ENCODE data around the gene PDE9A. TPM values are rescaled to one million over a fixed set of nuclear protein-coding genes. Genes with fewer than 3 reads are reported as not detected.

Gene PDE9A
- total RNA-seq, 1 experiment from 2014 or later: 31.9 TPM

GRCh38 chr21:42616446-42616845 is 37.0 kb upstream of the PDE9A start:
- Mint-ChIP-seq H3K27ac (no peak overlapping the region), H3K4me1 (peaks cover 8 to 9% of the 10 kb centered on the region in 2 experiments), H3K27me3 (ENCODE audit: low read depth) (peaks cover 43% of the 10 kb centered on the region), H3K36me3 (ENCODE audit: insufficient read depth in 1 of 3, low read depth in 3 of 3) (no peaks in the 10 kb centered on the region), H3K9me3 (peaks cover 3% of the 10 kb centered on the region in 2 experiments; a peak in 3 of 5 replicates), H3K4me3 (no peak overlapping the region)
- H2AK5ac ChIP-seq (ENCODE audit: insufficient read length, low read length): no peak overlapping the region
- H4K8ac ChIP-seq (replicated peaks; ENCODE audit: insufficient read length, low read depth, low read length): no peak overlapping the region
- no peak overlapping the region for H2BK15ac ChIP-seq (ENCODE audit: low read depth, low read length)
- H3K79me1 ChIP-seq (ENCODE audit: insufficient read depth, low read depth, low read length, poor library complexity, severe bottlenecking): no peaks in the 10 kb centered on the region
- no peak overlapping the region for H2BK20ac ChIP-seq (ENCODE audit: low read depth, low read length, poor library complexity, severe bottlenecking)
- no peak overlapping the region for H3K4me2 ChIP-seq (ENCODE audit: insufficient read depth, insufficient read length, low read length)
- H3K27ac ChIP-seq (ENCODE audit: insufficient read length, low read depth, low read length): no peak overlapping the region
- H4K91ac ChIP-seq (ENCODE audit: insufficient read length, low read depth, low read length): no peak overlapping the region
- H3K14ac ChIP-seq (ENCODE audit: insufficient read depth, low read length): no peak overlapping the region
- H2BK12ac ChIP-seq (ENCODE audit: insufficient read length, low read depth, low read length): no peak overlapping the region
- no CpG with 5 or more reads among the region's 18 CpGs for WGBS (ENCODE audit: extremely low coverage, insufficient read length, low lambda C conversion rate)
- H3K9me3 ChIP-seq (ENCODE audit: control insufficient read depth, low read depth, low read length): no peaks in the 10 kb centered on the region
- no peak overlapping the region for H2BK5ac ChIP-seq (ENCODE audit: insufficient read length, low read length)
- no peak overlapping the region for H3K18ac ChIP-seq (ENCODE audit: insufficient read length, low read depth, low read length)
- no peak overlapping the region for H3K23ac ChIP-seq (ENCODE audit: insufficient read length, low read depth, low read length)
- no peak overlapping the region for H3K9ac ChIP-seq (ENCODE audit: extremely low read depth, insufficient read length, low read length)
- no peak overlapping the region for H2AFZ ChIP-seq (ENCODE audit: low read length)
- H3K4me1 ChIP-seq (ENCODE audit: insufficient read depth, low read length): no peaks in the 10 kb centered on the region
- no peaks in the 10 kb centered on the region for H3K23me2 ChIP-seq (ENCODE audit: insufficient read length, low read depth, low read length, poor library complexity, severe bottlenecking)
- H3K4ac ChIP-seq (ENCODE audit: low read depth, low read length): no peak overlapping the region
- no peaks in the 10 kb centered on the region for H3K79me2 ChIP-seq (ENCODE audit: insufficient read depth, low read length)
- DNase-seq: no peak
- no peak for TF ChIP-seq CTCF (conservative IDR thresholded peaks at IDR 0.05)
- no peaks in the 10 kb centered on the region for H3K27me3 ChIP-seq (ENCODE audit: insufficient read depth, low read length)
- peaks cover 3% of the 10 kb centered on the region for H4K20me1 ChIP-seq (ENCODE audit: control insufficient read depth, insufficient read depth, insufficient read length)
- no peak overlapping the region for H3K56ac ChIP-seq (ENCODE audit: insufficient read length, low read depth, low read length)
- no peak overlapping the region for H4K5ac ChIP-seq (ENCODE audit: insufficient read length, low read depth, low read length)
- no peak overlapping the region for H2BK120ac ChIP-seq (ENCODE audit: low read depth, low read length, poor library complexity, severe bottlenecking)
- no peak overlapping the region for H3T11ph ChIP-seq (ENCODE audit: low read length)
